IMR-90 (cell line): ENCODE data around the gene L3MBTL4. TPM values are rescaled to one million over a fixed set of nuclear protein-coding genes. Genes with fewer than 3 reads are reported as not detected.

ENCODE experiments used
- ATAC-seq: fragments of 200-7000 bp; cut with Tn5 transposase; 2 replicates; pipeline ENCODE4 v1.9.1; 2020; ENCODE audit warnings: low read depth, mild to moderate bottlenecking, moderate library complexity
- BruUV-seq: library from RNA; stranded (reverse); fragments of 400-500 nt; replicated peaks from 2 replicates; lab custom pipeline; 2021; lab: Mats Ljungman, UMichigan
- CTCF ChIA-PET: fragments of 300-600 bp; formaldehyde crosslinking; extraction: SDS; loops from one replicate; lab custom pipeline; 2021; ENCODE audit warnings: antibody characterized with exemption; lab: Yijun Ruan, JAX
- POLR2A ChIA-PET: fragments of 300-600 bp; sonication (Branson Sonifier 250); formaldehyde crosslinking; loops from one replicate; lab custom pipeline; 2022; ENCODE audit warnings: antibody characterized with exemption; ENCODE audit not compliant: unreplicated experiment; lab: Charles Lee
- DNase-seq: peaks from one replicate; pipeline ENCODE4 v3.0.0; 2013
- H2AFZ ChIP-seq: replicated peaks from 2 replicates; pipeline ENCODE3; 2013; ENCODE audit warnings: low read length, mild to moderate bottlenecking; ENCODE audit not compliant: poor library complexity
- H2AK5ac ChIP-seq: 2 replicates; pipeline ENCODE4 v1.6.1; 2013; ENCODE audit warnings: low read depth, low read length, inconsistent platforms
- H2AK9ac ChIP-seq: replicated peaks from 2 replicates; pipeline ENCODE3; 2013; ENCODE audit warnings: mild to moderate bottlenecking, low read depth, low read length, moderate library complexity; ENCODE audit not compliant: poor library complexity
- H2BK120ac ChIP-seq: 2 replicates; pipeline ENCODE4 v1.6.1; 2013; ENCODE audit warnings: low read depth, low read length, inconsistent platforms
- H2BK15ac ChIP-seq: 3 replicates; pipeline ENCODE4 v1.6.1; 2013; ENCODE audit warnings: low read depth, low read length, inconsistent platforms
- H2BK20ac ChIP-seq: 2 replicates; pipeline ENCODE4 v1.6.1; 2013; ENCODE audit warnings: low read depth, mild to moderate bottlenecking, inconsistent platforms, low read length, moderate library complexity
- H2BK5ac ChIP-seq: 2 replicates; pipeline ENCODE4 v1.6.1; 2013; ENCODE audit warnings: mild to moderate bottlenecking, low read depth, low read length, inconsistent platforms; ENCODE audit not compliant: poor library complexity, severe bottlenecking
- H3K14ac ChIP-seq: replicated peaks from 2 replicates; pipeline ENCODE4 v1.6.1; 2013; ENCODE audit warnings: low read depth, low read length, inconsistent platforms
- H3K18ac ChIP-seq: 2 replicates; pipeline ENCODE4 v1.6.1; 2013; ENCODE audit warnings: low read depth, low read length, control low read depth
- H3K23ac ChIP-seq: 2 replicates; pipeline ENCODE4 v1.6.1; 2013; ENCODE audit warnings: low read depth, low read length, inconsistent platforms
- H3K27ac ChIP-seq: 2 replicates; pipeline ENCODE4 v1.5.1; 2013; ENCODE audit warnings: mild to moderate bottlenecking, control low read depth, low read length; ENCODE audit not compliant: insufficient read depth
- H3K27me3 ChIP-seq: 2 replicates; pipeline ENCODE4 v1.6.1; 2013; ENCODE audit warnings: low read length; ENCODE audit not compliant: control insufficient read depth, insufficient read depth
- H3K36me3 ChIP-seq: 2 replicates; pipeline ENCODE4 v1.6.1; 2013; ENCODE audit warnings: low read length, mixed read lengths; ENCODE audit not compliant: control insufficient read depth, insufficient read depth
- H3K4ac ChIP-seq: 2 replicates; pipeline ENCODE4 v1.6.1; 2013; ENCODE audit warnings: low read depth, low read length, inconsistent platforms
- H3K4me1 ChIP-seq: 2 replicates; pipeline ENCODE4 v1.6.1; 2013; ENCODE audit warnings: low read length, mixed read lengths; ENCODE audit not compliant: control insufficient read depth, insufficient read depth
- H3K4me2 ChIP-seq: 2 replicates; pipeline ENCODE4 v1.6.1; 2013; ENCODE audit warnings: low read depth, mild to moderate bottlenecking, control low read depth, low read length, moderate library complexity
- H3K4me3 ChIP-seq: 2 replicates; pipeline ENCODE4 v1.5.1; 2013; ENCODE audit warnings: low read depth, mild to moderate bottlenecking, control low read depth, low read length, moderate library complexity; ENCODE audit not compliant: insufficient read depth
- H3K56ac ChIP-seq: 2 replicates; pipeline ENCODE4 v1.6.1; 2013; ENCODE audit warnings: low read length, inconsistent platforms; ENCODE audit not compliant: insufficient read depth; ENCODE audit errors: extremely low read depth
- H3K79me1 ChIP-seq, 2 experiments: 2 replicates each; pipeline ENCODE4 v1.6.1; 2013; ENCODE audit warnings: low read length in 2 of 2, inconsistent platforms in 1 of 2, low read depth in 1 of 2
- H3K9ac ChIP-seq: 2 replicates; pipeline ENCODE4 v1.6.1; 2013; ENCODE audit warnings: low read depth, low read length, control low read depth
- H3K9me1 ChIP-seq: 2 replicates; pipeline ENCODE4 v1.6.1; 2013; ENCODE audit warnings: low read length, inconsistent platforms; ENCODE audit not compliant: insufficient read depth
- H3K9me3 ChIP-seq: 2 replicates; pipeline ENCODE4 v1.6.1; 2013; ENCODE audit warnings: low read length; ENCODE audit not compliant: control insufficient read depth, insufficient read depth
- H4K20me1 ChIP-seq: 2 replicates; pipeline ENCODE4 v1.6.1; 2013; ENCODE audit warnings: low read length, inconsistent platforms; ENCODE audit not compliant: insufficient read depth
- H4K5ac ChIP-seq: 2 replicates; pipeline ENCODE4 v1.6.1; 2013; ENCODE audit warnings: mild to moderate bottlenecking, low read depth, low read length, control low read depth
- H4K8ac ChIP-seq, 2 experiments: 2 replicates each; pipeline ENCODE4 v1.6.1; 2013; ENCODE audit warnings: low read depth in 2 of 2, low read length in 2 of 2, control low read depth in 1 of 2, inconsistent platforms in 1 of 2
- H4K91ac ChIP-seq: 2 replicates; pipeline ENCODE4 v1.6.1; 2013; ENCODE audit warnings: low read depth, low read length, inconsistent platforms; ENCODE audit not compliant: insufficient read depth
- BHLHE40 ChIP-seq: fragments of 150-350 bp; IDR thresholded peaks from 2 replicates; pipeline ENCODE4 v1.6.1; 2016; ENCODE audit warnings: mild to moderate bottlenecking, low read depth, low read length
- CEBPB ChIP-seq: IDR thresholded peaks from 2 replicates; pipeline ENCODE4 v1.6.1; 2012; ENCODE audit warnings: low read depth, low read length, improper control_type of control experiment
- CHD1 ChIP-seq: IDR thresholded peaks from 2 replicates; pipeline ENCODE4 v1.6.1; 2012; ENCODE audit warnings: low read depth, low read length, improper control_type of control experiment
- CTCF ChIP-seq: conservative IDR thresholded peaks from 2 replicates; pipeline ENCODE4 v1.5.1; 2012; ENCODE audit warnings: mild to moderate bottlenecking, low read depth, low read length, improper control_type of control experiment
- ELK1 ChIP-seq: fragments of 150-350 bp; IDR thresholded peaks from 2 replicates; pipeline ENCODE4 v1.6.1; 2016; ENCODE audit warnings: low read depth, mild to moderate bottlenecking, low read length, moderate library complexity, borderline replicate concordance
- FOS ChIP-seq: fragments of 150-350 bp; IDR thresholded peaks from 2 replicates; pipeline ENCODE4 v1.6.1; 2016; ENCODE audit warnings: low read depth, low read length
- MAFK ChIP-seq: IDR thresholded peaks from 2 replicates; pipeline ENCODE4 v1.6.1; 2012; ENCODE audit warnings: low read depth, low read length, improper control_type of control experiment
- MAZ ChIP-seq: IDR thresholded peaks from 2 replicates; pipeline ENCODE4 v1.6.1; 2012; ENCODE audit warnings: low read depth, mild to moderate bottlenecking, low read length, improper control_type of control experiment, moderate library complexity, borderline replicate concordance
- MXI1 ChIP-seq: IDR thresholded peaks from 2 replicates; pipeline ENCODE4 v1.6.1; 2012; ENCODE audit warnings: low read depth, mild to moderate bottlenecking, low read length, moderate library complexity, borderline replicate concordance
- NFE2L2 ChIP-seq: fragments of 150-350 bp; IDR thresholded peaks from 2 replicates; pipeline ENCODE4 v1.6.1; 2016; ENCODE audit warnings: low read depth, mild to moderate bottlenecking, low read length
- POLR2A ChIP-seq: IDR thresholded peaks from 2 replicates; pipeline ENCODE4 v1.6.1; 2012; ENCODE audit warnings: mild to moderate bottlenecking, low read depth, low read length
- RAD21 ChIP-seq: IDR thresholded peaks from 2 replicates; pipeline ENCODE4 v1.6.1; 2012; ENCODE audit warnings: low read length, improper control_type of control experiment
- RCOR1 ChIP-seq: IDR thresholded peaks from 2 replicates; pipeline ENCODE4 v1.6.1; 2012; ENCODE audit warnings: mild to moderate bottlenecking, low read length, improper control_type of control experiment; ENCODE audit not compliant: insufficient replicate concordance
- RFX5 ChIP-seq: IDR thresholded peaks from 2 replicates; pipeline ENCODE4 v1.8.0; 2012; ENCODE audit warnings: low read depth, mild to moderate bottlenecking, low read length, moderate library complexity
- SMC3 ChIP-seq: fragments of 150-350 bp; IDR thresholded peaks from 2 replicates; pipeline ENCODE4 v1.6.1; 2016; ENCODE audit warnings: low read depth, mild to moderate bottlenecking, antibody characterized with exemption, low read length, moderate library complexity
- USF2 ChIP-seq: fragments of 150-350 bp; IDR thresholded peaks from 2 replicates; pipeline ENCODE4 v1.6.1; 2017; ENCODE audit warnings: mild to moderate bottlenecking, antibody characterized with exemption, low read length, low read depth
- WGBS, 2 experiments: methylation state at CpG; one replicate each; pipeline versions ENCODE4 v1.1.5 to v1.1.7; 2013; ENCODE audit warnings: missing lambda C conversion rate in 2 of 2; ENCODE audit not compliant: insufficient read length in 1 of 2; ENCODE audit errors: extremely low coverage in 2 of 2; 5-methylcytosine and 5-hydroxymethylcytosine counted together
- dilution Hi-C: fragments of 300-500 bp; cut with HindIII; formaldehyde crosslinking; loops from one replicate; pipeline ENCODE4 v1.14.3; 2018; ENCODE audit warnings: low sequenced_read_pairs; ENCODE audit not compliant: unreplicated experiment
- in situ Hi-C: fragments of 300-500 bp; cut with MboI; formaldehyde crosslinking; loops from 3 replicates; pipeline ENCODE4 v1.14.3; 2019; ENCODE audit warnings: low sequenced_read_pairs, inconsistent platforms, mixed read lengths
- intact Hi-C: fragments of 100-400 bp; cut with micrococcal nuclease; formaldehyde crosslinking; loops from 2 replicates; pipeline ENCODE4 v1.10.0; 2022
- polyA plus RNA-seq, 3 experiments: library from polyadenylated mRNA; depleted of rRNA; stranded (reverse); fragments of >200 nt; gene quantifications; 2 replicates each; pipeline ENCODE4 v1.2.3, GENCODE V29; 2012; ENCODE audit warnings: low replicate concordance in 1 of 3
- total RNA-seq: library from RNA; depleted of rRNA; stranded (reverse); fragments of >200 nt; gene quantifications from 2 replicates; pipeline ENCODE4 v1.2.3, GENCODE V29; 2012

The L3MBTL4 gene
- total and polyA plus RNA-seq, 2 of the 4 experiments (the other 2 are of a cell fraction): under 0.01 to 0.02 TPM

- Histone ChIP-seq H4K20me1 (no peaks in the 10 kb centered on the region), H3K4me3 (no peak overlapping the region), H3K9ac (no peak overlapping the region), H4K5ac (no peak overlapping the region), H3K79me1 (no peaks in the 10 kb centered on the region), H3K9me1 (no peaks in the 10 kb centered on the region), H3K18ac (no peak overlapping the region), H2BK15ac (no peak overlapping the region), H2BK20ac (no peak overlapping the region), H3K4me2 (no peak overlapping the region), H2BK5ac (no peak overlapping the region), H3K36me3 (no peaks in the 10 kb centered on the region), H2AK5ac (no peak overlapping the region), H3K27ac (no peak overlapping the region), H4K91ac (no peak overlapping the region), H3K4me1 (no peaks in the 10 kb centered on the region), H4K8ac (no peak overlapping the region), H3K14ac (no peak overlapping the region), H2AK9ac (no peak overlapping the region), H3K9me3 (peaks cover 3% of the 10 kb centered on the region; the same call in 1 of the 2 replicates), H2BK120ac (no peak overlapping the region), H3K4ac (no peak overlapping the region), H3K56ac (no peak overlapping the region), H3K27me3 (no peaks in the 10 kb centered on the region), H3K23ac (no peak overlapping the region), H2AFZ (no peak overlapping the region)
- no TSS peak for BruUV-seq
- ChIA-PET CTCF (interaction anchor here (0.5 to 1.7 kb wide), 2 partner anchors 14 to 32 kb away, joined by 4 to 6 read pairs; no protein-coding TSS in a partner anchor), POLR2A (no interaction called here)
- in situ Hi-C loops (no loop called here), intact Hi-C loops (no loop called here), dilution Hi-C loops (no loop called here)
- ATAC-seq (no peak), DNase-seq (no peak)
- no CpG with 5 or more reads among the region's 1 CpG for WGBS, 2 experiments
- TF ChIP-seq NFE2L2 (no peak), SMC3 (no peak), RAD21 (no peak), USF2 (no peak), POLR2A (no peak), MAFK (no peak), CHD1 (no peak), FOS (no peak), RCOR1 (no peak), CTCF (no peak), MAZ (no peak), ELK1 (no peak), RFX5 (no peak), CEBPB (no peak), MXI1 (no peak), BHLHE40 (no peak)
These were observed 370.4 kb downstream of the L3MBTL4 start for GRCh38 chr18:6044319-6044718.
